GM23248 (cell line): ENCODE results near the gene HLA-DMA. TPM values are rescaled to one million over a fixed set of nuclear protein-coding genes. Genes with fewer than 3 reads are reported as not detected.

Source experiments
- DNase-seq: peaks from one replicate; pipeline ENCODE4 v3.0.0-alpha.2; 2015
- H2AFZ ChIP-seq: fragments of 200-600 bp; sonication (generic); 2 replicates; pipeline ENCODE4 v1.6.1; 2016; ENCODE audit warnings: antibody characterized with exemption
- H3F3A ChIP-seq: fragments of 200-600 bp; sonication (generic); 2 replicates; pipeline ENCODE4 v1.6.1; 2016; ENCODE audit warnings: mild to moderate bottlenecking, antibody characterized with exemption, mixed run types; ENCODE audit not compliant: insufficient read depth
- H3K27ac ChIP-seq: fragments of 200-600 bp; sonication (generic); 2 replicates; pipeline ENCODE4 v1.5.1; 2016; ENCODE audit warnings: mild to moderate bottlenecking
- H3K27me3 ChIP-seq: fragments of 200-600 bp; sonication (generic); replicated peaks from 2 replicates; pipeline ENCODE4 v1.6.1; 2016; ENCODE audit warnings: mild to moderate bottlenecking; ENCODE audit not compliant: insufficient read depth
- H3K36me3 ChIP-seq: fragments of 200-600 bp; sonication (generic); 2 replicates; pipeline ENCODE4 v1.6.1; 2016; ENCODE audit warnings: low read depth, mild to moderate bottlenecking
- H3K4me1 ChIP-seq: fragments of 200-600 bp; sonication (generic); 2 replicates; pipeline ENCODE4 v1.6.1; 2016; ENCODE audit warnings: mild to moderate bottlenecking; ENCODE audit not compliant: insufficient read depth
- H3K4me2 ChIP-seq: fragments of 200-600 bp; sonication (generic); one replicate; pipeline ENCODE4 v1.6.1; 2016; ENCODE audit warnings: mild to moderate bottlenecking; ENCODE audit not compliant: unreplicated experiment
- H3K4me3 ChIP-seq: fragments of 200-600 bp; sonication (generic); 2 replicates; pipeline ENCODE4 v1.5.1; 2016; ENCODE audit warnings: mild to moderate bottlenecking
- H3K79me2 ChIP-seq: fragments of 200-600 bp; sonication (generic); 2 replicates; pipeline ENCODE4 v1.6.1; 2016; ENCODE audit warnings: mild to moderate bottlenecking; ENCODE audit not compliant: insufficient read depth
- H3K9ac ChIP-seq: fragments of 200-600 bp; sonication (generic); 2 replicates; pipeline ENCODE4 v1.6.1; 2016; ENCODE audit warnings: mild to moderate bottlenecking
- H3K9me2 ChIP-seq: fragments of 200-600 bp; sonication (generic); 2 replicates; pipeline ENCODE4 v1.6.1; 2016; ENCODE audit warnings: mixed run types, mild to moderate bottlenecking, moderate library complexity; ENCODE audit not compliant: insufficient read depth
- H3K9me3 ChIP-seq: fragments of 200-600 bp; sonication (generic); one replicate; pipeline ENCODE4 v1.6.1; 2017; ENCODE audit warnings: low read depth
- H4K20me1 ChIP-seq: fragments of 200-600 bp; sonication (generic); 2 replicates; pipeline ENCODE4 v1.6.0; 2016; ENCODE audit not compliant: insufficient read depth
- EZH2 ChIP-seq: fragments of 200-600 bp; sonication (generic); IDR thresholded peaks from 2 replicates; pipeline ENCODE4 v1.6.1; 2018; ENCODE audit warnings: antibody characterized with exemption, mild to moderate bottlenecking; ENCODE audit not compliant: insufficient read depth, poor library complexity, severe bottlenecking
- EZH2phosphoT487 ChIP-seq: fragments of 200-600 bp; sonication (generic); IDR thresholded peaks from 2 replicates; pipeline ENCODE4 v1.6.1; 2018; ENCODE audit warnings: antibody characterized with exemption, moderate library complexity, mild to moderate bottlenecking, low read depth; ENCODE audit not compliant: insufficient read depth
- WGBS, 2 experiments: methylation state at CpG; one replicate each; pipeline ENCODE4 v1.1.6; 2015 to 2017; ENCODE audit warnings: low lambda C conversion rate in 2 of 2, low coverage in 1 of 2; ENCODE audit errors: missing lambda C conversion rate in 2 of 2; 5-methylcytosine and 5-hydroxymethylcytosine counted together
- in situ Hi-C: fragments of 300-500 bp; cut with MboI; formaldehyde crosslinking; loops from 2 replicates; pipeline ENCODE4 v1.15.0; 2020
- polyA plus RNA-seq: library from polyadenylated mRNA; unstranded; fragments of >200 nt; fragmentation: Nextera tagmentation; extraction: Ambion mirVana; gene quantifications from 2 replicates; pipeline ENCODE4 v1.2.1, GENCODE V29; 2016
- total RNA-seq: library from RNA; depleted of rRNA; stranded (reverse); fragments of >200 nt; shearing (Covaris generic); gene quantifications from 2 replicates; pipeline ENCODE4 v1.2.3, GENCODE V29; 2014

HLA-DMA gene
- total and polyA plus RNA-seq, 2 experiments from 2014 or later, result 6.2 to 6.3 TPM

GRCh38 chr6:32980488-32981038, 27.7 kb upstream of the HLA-DMA start:
- H3K9me3 ChIP-seq, result no peaks in the 10 kb centered on the region
- peaks cover 25% of the 10 kb centered on the region for H4K20me1 ChIP-seq
- H3K27me3 ChIP-seq, result no peaks in the 10 kb centered on the region
- no peaks in the 10 kb centered on the region for H3K9me2 ChIP-seq
- no peak overlapping the region for H3K4me2 ChIP-seq
- H3K27ac ChIP-seq, result peak overlapping the region; percentile 29
- peaks cover 94% of the 10 kb centered on the region for H3F3A ChIP-seq
- no peak overlapping the region for H2AFZ ChIP-seq
- peaks cover 65% of the 10 kb centered on the region for H3K79me2 ChIP-seq
- in situ Hi-C loops, result loop anchor here (10.0 kb wide), 1 partner anchor 86 kb away; no protein-coding TSS in a partner anchor
- no peak overlapping the region for H3K9ac ChIP-seq
- H3K4me1 ChIP-seq, result peaks cover 7% of the 10 kb centered on the region
- 49 to 51% methylated on average over 11 of the region's 11 CpGs for WGBS, 2 experiments
- TF ChIP-seq EZH2 (no peak), EZH2phosphoT487 (no peak)
- DNase-seq, result peak; percentile 50
- no peak overlapping the region for H3K4me3 ChIP-seq
- H3K36me3 ChIP-seq, result peaks cover 70% of the 10 kb centered on the region

- TF ChIP-seq EZH2 (no peak), EZH2phosphoT487 (no peak)
- Histone ChIP-seq H3K27ac (0 out of 2 replicates have a peak overlapping the region, but pooled peaks have one; percentile 8), H4K20me1 (peaks cover 32% of the 10 kb centered on the region), H2AFZ (no peak overlapping the region), H3F3A (peaks cover 98% of the 10 kb centered on the region), H3K9me3 (no peaks in the 10 kb centered on the region), H3K4me3 (no peak overlapping the region), H3K9me2 (no peaks in the 10 kb centered on the region), H3K4me2 (no peak overlapping the region), H3K36me3 (peaks cover 77% of the 10 kb centered on the region), H3K79me2 (peaks cover 72% of the 10 kb centered on the region), H3K9ac (no peak overlapping the region), H3K4me1 (peaks cover 10% of the 10 kb centered on the region), H3K27me3 (no peaks in the 10 kb centered on the region)
- WGBS, 2 experiments, result 87 to 88% methylated on average over 12 of the region's 12 CpGs
- in situ Hi-C loops, result loop anchor here (10.0 kb wide), 1 partner anchor 85 kb away; no protein-coding TSS in a partner anchor
- no peak for DNase-seq
Measured at GRCh38 chr6:32979720-32980487, 27.0 kb upstream of the HLA-DMA start.

DNA sequence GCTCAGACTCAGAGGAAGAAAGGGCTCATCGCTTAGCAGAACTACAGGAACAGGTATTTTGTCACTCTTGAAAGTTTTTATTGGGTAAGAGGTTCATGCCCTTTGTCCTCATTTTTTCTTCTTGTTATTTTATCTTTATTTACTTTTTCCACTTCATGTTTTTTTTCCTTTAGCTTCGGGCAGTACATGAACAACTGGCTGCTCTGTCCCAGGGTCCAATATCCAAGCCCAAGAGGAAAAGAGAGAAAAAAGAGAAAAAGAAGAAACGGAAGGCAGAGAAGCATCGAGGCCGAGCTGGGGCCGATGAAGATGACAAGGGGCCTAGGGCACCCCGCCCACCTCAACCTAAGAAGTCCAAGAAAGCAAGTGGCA, 25.0 kb upstream of the HLA-DMA start:
- no peaks in the 10 kb centered on the region for H3K9me3 ChIP-seq

GRCh38 chr6:32977272-32977952, 24.5 kb upstream of the HLA-DMA start:
- Histone ChIP-seq H3K4me2 (peak overlapping the region; percentile 24), H3K36me3 (peaks cover 100% of the 10 kb centered on the region)
- in situ Hi-C loops, result no loop called here

More for the DNA sequence above, 25.0 kb upstream of the HLA-DMA start:
- Histone ChIP-seq H3K4me3 (no peak overlapping the region), H3K9ac (no peak overlapping the region; the same call in 1 of the 2 replicates), H3K27ac (0 out of 2 replicates have a peak overlapping the region, but pooled peaks have one; percentile 2), H3K9me2 (no peaks in the 10 kb centered on the region), H3K4me1 (peaks cover 10% of the 10 kb centered on the region), H3K27me3 (no peaks in the 10 kb centered on the region), H2AFZ (no peak overlapping the region), H3K4me2 (no peak overlapping the region), H3F3A (peaks cover 100% of the 10 kb centered on the region), H4K20me1 (peaks cover 48% of the 10 kb centered on the region), H3K36me3 (peaks cover 96% of the 10 kb centered on the region), H3K79me2 (peaks cover 92% of the 10 kb centered on the region)
- 70 to 71% methylated on average over 7 of the region's 7 CpGs for WGBS, 2 experiments
- TF ChIP-seq EZH2, result no peak
- in situ Hi-C loops, result no loop called here
- no peak for DNase-seq

More at GRCh38 chr6:32977272-32977952, 24.5 kb upstream of the HLA-DMA start:
- Histone ChIP-seq H3K4me3 (0 out of 2 replicates have a peak overlapping the region, but pooled peaks have one; percentile 23), H3F3A (peaks cover 98% of the 10 kb centered on the region), H2AFZ (no peak overlapping the region), H4K20me1 (peaks cover 53% of the 10 kb centered on the region), H3K9me3 (no peaks in the 10 kb centered on the region), H3K27me3 (no peaks in the 10 kb centered on the region), H3K79me2 (peaks cover 97% of the 10 kb centered on the region), H3K9me2 (no peaks in the 10 kb centered on the region), H3K4me1 (peaks cover 10% of the 10 kb centered on the region), H3K27ac (no peak overlapping the region), H3K9ac (peak overlapping the region; percentile 92; the same call in 1 of the 2 replicates)
- WGBS, 2 experiments, result 74 to 75% methylated on average over 10 of the region's 10 CpGs
- TF ChIP-seq EZH2 (no peak), EZH2phosphoT487 (no peak)
- no peak for DNase-seq
